CD4-positive, CD25-positive, alpha-beta regulatory T cell (primary cell): ENCODE data around the gene MYL6B. TPM values are rescaled to one million over a fixed set of nuclear protein-coding genes. Genes with fewer than 3 reads are reported as not detected.

ENCODE experiments used
- ATAC-seq, 2 donors: fragments of 150-1000 bp; cut with Tn5 transposase; one replicate each; pipeline ENCODE4 v1.10.0; 2021; ENCODE audit warnings: low read depth in 2 of 2, moderate number of reproducible peaks in 2 of 2, moderate library complexity in 1 of 2
- DNase-seq, 3 donors: peaks; one replicate each; pipeline versions ENCODE4 v3.0.0 to v3.0.0-alpha.2; 2012 to 2022; ENCODE audit warnings: mixed read lengths in 1 of 3
- H3K27ac ChIP-seq: one replicate; pipeline ENCODE4 v1.7.0; 2013; ENCODE audit warnings: mild to moderate bottlenecking, low read length; ENCODE audit not compliant: insufficient read depth, poor library complexity, severe bottlenecking
- H3K27me3 ChIP-seq: one replicate; pipeline ENCODE4 v1.7.0; 2013; ENCODE audit warnings: low read length; ENCODE audit not compliant: control insufficient read depth, insufficient read depth
- H3K36me3 ChIP-seq: one replicate; pipeline ENCODE4 v1.7.0; 2013; ENCODE audit warnings: mild to moderate bottlenecking, low read length, moderate library complexity; ENCODE audit not compliant: control insufficient read depth, insufficient read depth
- H3K4me1 ChIP-seq: 2 replicates; pipeline ENCODE4 v1.7.0; 2013; ENCODE audit warnings: mild to moderate bottlenecking, low read length; ENCODE audit not compliant: insufficient read depth, control insufficient read depth, poor library complexity, severe bottlenecking
- H3K4me3 ChIP-seq: one replicate; pipeline ENCODE4 v1.7.0; 2013; ENCODE audit warnings: low read depth, mild to moderate bottlenecking, low read length, moderate library complexity
- H3K9me3 ChIP-seq, 2 experiments: 1 replicate in 1 of 2; 2 replicates in 1 of 2; pipeline ENCODE4 v1.7.0; 2013; ENCODE audit warnings: low read length in 2 of 2, mild to moderate bottlenecking in 1 of 2, moderate library complexity in 1 of 2; ENCODE audit not compliant: control insufficient read depth in 2 of 2
- H3K27ac Mint-ChIP-seq, 3 donors: one replicate each; pipeline ENCODE4 v1.8.0; 2020 to 2022; ENCODE audit warnings: mild to moderate bottlenecking in 3 of 3, mixed read lengths in 3 of 3, moderate library complexity in 2 of 3
- H3K27me3 Mint-ChIP-seq: one replicate; pipeline ENCODE4 v1.8.0; 2022; ENCODE audit warnings: mild to moderate bottlenecking, mixed read lengths
- H3K36me3 Mint-ChIP-seq: one replicate; pipeline ENCODE4 v1.8.0; 2020; ENCODE audit warnings: mixed read lengths
- H3K4me1 Mint-ChIP-seq, 4 donors: one replicate each; pipeline ENCODE4 v1.8.0; 2020 to 2022; ENCODE audit warnings: mixed read lengths in 4 of 4, mild to moderate bottlenecking in 1 of 4
- H3K4me3 Mint-ChIP-seq, 4 donors: one replicate each; pipeline ENCODE4 v1.8.0; 2020 to 2022; ENCODE audit warnings: mild to moderate bottlenecking in 4 of 4, mixed read lengths in 4 of 4, moderate library complexity in 3 of 4
- H3K9me3 Mint-ChIP-seq, 7 donors: one replicate each; pipeline ENCODE4 v1.8.0; 2020 to 2022; ENCODE audit warnings: mixed read lengths in 7 of 7, mild to moderate bottlenecking in 3 of 7, moderate library complexity in 2 of 7
- polyA plus RNA-seq, 4 donors: library from polyadenylated mRNA; unstranded; fragments of 300-500 nt; fragmentation: Illumina TruSeq; gene quantifications; one replicate each; pipeline ENCODE4 v1.2.3, GENCODE V29; 2021
- total RNA-seq: library from RNA; stranded (reverse); gene quantifications from one replicate; pipeline ENCODE4 v1.2.3, GENCODE V29; 2022

The MYL6B gene
- total and polyA plus RNA-seq, 5 donors from 2014 or later, result 8.8 to 18.4 (median 11.2) TPM

GRCh38 chr12:56178347-56178746 lies 26.0 kb downstream of the MYL6B start:
- no peaks in the 10 kb centered on the region for H3K9me3 ChIP-seq
- DNase-seq (no peak), ATAC-seq (no peak)
- no peak overlapping the region for H3K27ac ChIP-seq
- peaks cover 0 to 6% (median 3%) of the 10 kb centered on the region in 4 donors for H3K4me1 Mint-ChIP-seq
- H3K27me3 Mint-ChIP-seq, result no peaks in the 10 kb centered on the region
- H3K4me3 Mint-ChIP-seq, result no peak overlapping the region
- H3K4me1 ChIP-seq, result no peaks in the 10 kb centered on the region
- peaks cover 78% of the 10 kb centered on the region for H3K36me3 ChIP-seq
- H3K27me3 ChIP-seq, result no peaks in the 10 kb centered on the region
- peak overlapping the region in 1 of 3 donors; percentile 28 for H3K27ac Mint-ChIP-seq
- H3K4me3 ChIP-seq, result no peak overlapping the region
- H3K36me3 Mint-ChIP-seq, result peaks cover 51% of the 10 kb centered on the region
- no peaks in the 10 kb centered on the region for H3K9me3 Mint-ChIP-seq

DNA sequence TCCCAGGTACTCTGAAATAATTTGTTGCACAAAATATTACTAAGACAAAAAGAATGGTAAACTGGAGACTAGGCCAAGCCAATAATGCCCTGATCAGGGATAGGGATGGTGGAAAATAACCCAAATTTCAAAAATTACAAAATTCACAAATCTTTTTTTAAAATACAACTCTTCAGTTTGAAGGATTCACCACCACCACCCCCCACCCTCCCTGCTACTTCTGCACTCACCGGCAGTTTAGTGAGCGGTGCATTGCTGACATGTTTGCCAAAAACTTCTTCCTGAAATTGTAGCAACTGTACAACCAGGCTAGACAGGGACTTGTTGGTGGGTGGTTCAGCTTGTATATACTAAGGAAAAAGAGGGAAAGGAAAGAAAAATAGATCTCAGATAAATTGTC lies 34.6 kb downstream of the MYL6B start:
- Mint-ChIP-seq H3K27ac (peak overlapping the region in 2 of 3 donors; percentile 94 to 96), H3K27me3 (peaks cover 16% of the 10 kb centered on the region), H3K9me3 (peaks cover 0 to 1% (median 0%) of the 10 kb centered on the region in 7 donors), H3K36me3 (peaks cover 24% of the 10 kb centered on the region), H3K4me3 (peak overlapping the region; percentile 38 to 95 (median 94)), H3K4me1 (peaks cover 19 to 53% (median 33%) of the 10 kb centered on the region in 4 donors)
- ATAC-seq, result no peak
- peaks cover 32% of the 10 kb centered on the region for H3K4me1 ChIP-seq
- H3K36me3 ChIP-seq, result peaks cover 43% of the 10 kb centered on the region
- no peak for DNase-seq
- H3K27me3 ChIP-seq, result no peaks in the 10 kb centered on the region
- peak overlapping the region; percentile 84 for H3K4me3 ChIP-seq
- H3K27ac ChIP-seq, result peak overlapping the region; percentile 86
- no peaks in the 10 kb centered on the region for H3K9me3 ChIP-seq

GRCh38 chr12:56188131-56188777 lies 35.9 kb downstream of the MYL6B start:
- H3K9me3 ChIP-seq, result no peaks in the 10 kb centered on the region
- H3K27me3 Mint-ChIP-seq, result peaks cover 16% of the 10 kb centered on the region
- no peak for ATAC-seq
- peaks cover 32% of the 10 kb centered on the region for H3K4me1 ChIP-seq
- no peaks in the 10 kb centered on the region for H3K27me3 ChIP-seq
- H3K36me3 Mint-ChIP-seq, result peaks cover 22% of the 10 kb centered on the region
- peak overlapping the region; percentile 92 to 96 (median 95) for H3K4me3 Mint-ChIP-seq
- peaks cover 33% of the 10 kb centered on the region for H3K36me3 ChIP-seq
- H3K4me1 Mint-ChIP-seq, result peaks cover 26 to 62% (median 41%) of the 10 kb centered on the region in 4 donors
- peak in 1 of 3 donors; percentile 29 for DNase-seq
- peak overlapping the region; percentile 90 to 96 (median 94) for H3K27ac Mint-ChIP-seq
- peaks cover 0 to 1% (median 0%) of the 10 kb centered on the region in 7 donors for H3K9me3 Mint-ChIP-seq
- H3K27ac ChIP-seq, result peak overlapping the region; percentile 86
- peak overlapping the region; percentile 84 for H3K4me3 ChIP-seq

DNA sequence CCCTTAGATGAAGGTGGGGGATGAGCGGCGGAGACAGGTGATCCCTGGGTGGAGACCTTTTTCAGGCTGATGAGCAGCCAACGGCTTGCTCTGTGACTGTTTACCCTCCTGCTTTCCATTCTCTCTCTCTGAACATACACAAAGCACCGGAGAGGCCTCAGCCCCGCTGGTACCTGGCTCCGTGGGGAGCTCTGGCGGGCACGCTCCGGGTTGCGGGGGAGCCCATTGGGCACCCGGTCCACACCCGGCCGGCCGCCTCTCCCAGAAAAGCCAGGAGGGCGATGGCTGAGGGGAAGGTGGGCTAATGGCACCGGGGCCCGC lies 36.4 kb downstream of the MYL6B start:
- no peaks in the 10 kb centered on the region for H3K9me3 ChIP-seq
- H3K27ac ChIP-seq, result peak overlapping the region; percentile 86
- peaks cover 21% of the 10 kb centered on the region for H3K36me3 Mint-ChIP-seq
- H3K27me3 Mint-ChIP-seq, result peaks cover 16% of the 10 kb centered on the region
- ATAC-seq (peak in 1 of 2 donors; percentile 4), DNase-seq (peak in 1 of 3 donors; percentile 21)
- no peaks in the 10 kb centered on the region for H3K27me3 ChIP-seq
- peaks cover 28 to 64% (median 42%) of the 10 kb centered on the region in 4 donors for H3K4me1 Mint-ChIP-seq
- H3K4me3 Mint-ChIP-seq, result peak overlapping the region; percentile 92 to 96 (median 95)
- H3K27ac Mint-ChIP-seq, result peak overlapping the region; percentile 90 to 96 (median 94)
- peaks cover 28% of the 10 kb centered on the region for H3K36me3 ChIP-seq
- H3K9me3 Mint-ChIP-seq, result peaks cover 0 to 1% (median 0%) of the 10 kb centered on the region in 7 donors
- H3K4me1 ChIP-seq, result peaks cover 32% of the 10 kb centered on the region
- H3K4me3 ChIP-seq, result peak overlapping the region; percentile 84

GRCh38 chr12:56189099-56189917 lies 36.9 kb downstream of the MYL6B start, which contains the start of gene SMARCC2:
Gene SMARCC2 (minus strand): TSS chr12:56189483. CDS start chr12:56189461, 22 bp downstream.
- Histone ChIP-seq H3K27ac (peak within 1 kb of the TSS; percentile 86), H3K36me3 (peaks cover 23% of the 10 kb centered on the region), H3K4me3 (peak within 1 kb of the TSS; percentile 84), H3K27me3 (no peaks in the 10 kb centered on the region), H3K4me1 (peaks cover 32% of the 10 kb centered on the region), H3K9me3 (no peaks in the 10 kb centered on the region)
- H3K4me3 Mint-ChIP-seq, result peak within 1 kb of the TSS; percentile 95 to 99 (median 96)
- H3K27me3 Mint-ChIP-seq, result peaks cover 16% of the 10 kb centered on the region
- peak; percentile 84 for DNase-seq
- peaks cover 28 to 63% (median 42%) of the 10 kb centered on the region in 4 donors for H3K4me1 Mint-ChIP-seq
- peak within 1 kb of the TSS; percentile 97 to 99 (median 99) for H3K27ac Mint-ChIP-seq
- peaks cover 0 to 1% (median 0%) of the 10 kb centered on the region in 7 donors for H3K9me3 Mint-ChIP-seq
- H3K36me3 Mint-ChIP-seq, result peaks cover 15% of the 10 kb centered on the region
- peak; percentile 86 to 88 for ATAC-seq

GRCh38 chr12:56189918-56190694 lies 37.7 kb downstream of the MYL6B start:
- peaks cover 0 to 1% (median 0%) of the 10 kb centered on the region in 7 donors for H3K9me3 Mint-ChIP-seq
- H3K36me3 Mint-ChIP-seq, result peaks cover 7% of the 10 kb centered on the region
- peaks cover 15% of the 10 kb centered on the region for H3K36me3 ChIP-seq
- ATAC-seq (peak; percentile 9 to 20), DNase-seq (peak; percentile 56 to 78 (median 69))
- peaks cover 16% of the 10 kb centered on the region for H3K27me3 Mint-ChIP-seq
- H3K4me1 Mint-ChIP-seq, result peaks cover 31 to 62% (median 39%) of the 10 kb centered on the region in 4 donors
- H3K4me3 Mint-ChIP-seq, result peak overlapping the region; percentile 95 to 99 (median 96)
- peak overlapping the region; percentile 71 for H3K4me3 ChIP-seq
- H3K27ac Mint-ChIP-seq, result peak overlapping the region; percentile 97 to 99 (median 99)
- peak overlapping the region; percentile 86 for H3K27ac ChIP-seq
- peaks cover 32% of the 10 kb centered on the region for H3K4me1 ChIP-seq
- H3K9me3 ChIP-seq, result no peaks in the 10 kb centered on the region
- no peaks in the 10 kb centered on the region for H3K27me3 ChIP-seq

GRCh38 chr12:56190695-56191155 lies 38.3 kb downstream of the MYL6B start:
- H3K4me3 Mint-ChIP-seq, result peak overlapping the region; percentile 95 to 99 (median 96)

More at GRCh38 chr12:56190695-56191155, 38.3 kb downstream of the MYL6B start:
- peaks cover 6% of the 10 kb centered on the region for H3K36me3 Mint-ChIP-seq
- no peaks in the 10 kb centered on the region for H3K27me3 ChIP-seq
- peaks cover 11% of the 10 kb centered on the region for H3K36me3 ChIP-seq
- H3K27ac Mint-ChIP-seq, result peak overlapping the region; percentile 97 to 99 (median 99)
- peak overlapping the region; percentile 71 for H3K4me3 ChIP-seq
- H3K9me3 Mint-ChIP-seq, result peaks cover 0 to 1% (median 0%) of the 10 kb centered on the region in 7 donors
- H3K27me3 Mint-ChIP-seq, result peaks cover 16% of the 10 kb centered on the region
- ATAC-seq, result no peak
- peaks cover 30 to 60% (median 37%) of the 10 kb centered on the region in 4 donors for H3K4me1 Mint-ChIP-seq
- DNase-seq, result no peak
- no peaks in the 10 kb centered on the region for H3K9me3 ChIP-seq
- peak overlapping the region; percentile 86 for H3K27ac ChIP-seq
- H3K4me1 ChIP-seq, result peaks cover 32% of the 10 kb centered on the region
